ENCODE data around the gene POLE. TPM values are rescaled to one million over a fixed set of nuclear protein-coding genes. Genes with fewer than 3 reads are reported as not detected.

The POLE gene
- total and polyA plus RNA-seq, 11 donors, result 5.3 to 18.6 (median 9.8) TPM

DNA sequence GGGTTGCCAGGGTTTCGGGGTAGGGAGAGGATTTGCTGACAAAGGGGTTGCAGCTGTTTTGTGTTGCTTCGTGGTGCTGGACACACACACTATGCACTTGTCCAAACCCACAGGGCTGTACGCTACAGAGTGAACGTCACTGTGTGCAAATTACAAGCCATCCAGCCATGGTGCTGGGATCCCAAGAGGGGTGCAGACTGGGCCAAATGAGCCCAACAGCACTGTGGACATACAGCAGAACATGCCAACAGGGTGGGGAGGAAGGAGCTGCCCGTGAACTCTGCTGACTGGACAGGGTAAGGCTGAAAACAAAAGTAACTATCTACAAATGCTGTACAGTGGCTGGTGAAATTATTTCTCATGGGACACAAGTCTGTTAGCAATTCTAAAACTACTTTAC lies 25.2 kb downstream of the POLE start:
- 71 to 84% (median 79%) methylated on average over 5 of the region's 5 CpGs for WGBS, 4 donors

DNA sequence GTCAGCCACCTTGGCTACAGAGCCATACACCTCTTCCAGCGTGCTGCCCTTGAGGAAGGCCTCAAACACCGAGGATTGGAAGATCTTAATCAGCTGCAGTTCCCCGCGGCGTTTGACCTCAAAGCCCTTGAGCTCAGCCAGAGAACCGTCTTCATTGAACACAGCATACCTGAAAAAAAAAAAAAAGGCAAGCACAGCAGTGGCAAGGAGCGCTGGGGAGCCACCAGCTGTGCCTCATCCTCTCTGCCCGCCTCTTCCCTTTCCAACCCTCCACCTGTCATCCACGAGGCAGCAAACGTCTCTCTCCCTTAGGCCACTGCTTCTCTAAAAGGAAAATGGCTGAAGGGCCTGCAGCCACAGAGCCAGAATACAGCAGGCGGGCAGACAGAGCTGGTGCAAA lies 26.1 kb downstream of the POLE start:
- Histone ChIP-seq H3K36me3 (peaks cover 0 to 99% (median 91%) of the 10 kb centered on the region in 9 donors), H3K9me3 (no peaks in the 10 kb centered on the region), H3K27ac (no peak overlapping the region), H3K4me1 (no peaks in the 10 kb centered on the region), H3K27me3 (no peaks in the 10 kb centered on the region), H3K4me3 (no peak overlapping the region)
- no peak for TF ChIP-seq POLR2A (IDR thresholded peaks at IDR 0.05)
- TF ChIP-seq, protein P1, sequence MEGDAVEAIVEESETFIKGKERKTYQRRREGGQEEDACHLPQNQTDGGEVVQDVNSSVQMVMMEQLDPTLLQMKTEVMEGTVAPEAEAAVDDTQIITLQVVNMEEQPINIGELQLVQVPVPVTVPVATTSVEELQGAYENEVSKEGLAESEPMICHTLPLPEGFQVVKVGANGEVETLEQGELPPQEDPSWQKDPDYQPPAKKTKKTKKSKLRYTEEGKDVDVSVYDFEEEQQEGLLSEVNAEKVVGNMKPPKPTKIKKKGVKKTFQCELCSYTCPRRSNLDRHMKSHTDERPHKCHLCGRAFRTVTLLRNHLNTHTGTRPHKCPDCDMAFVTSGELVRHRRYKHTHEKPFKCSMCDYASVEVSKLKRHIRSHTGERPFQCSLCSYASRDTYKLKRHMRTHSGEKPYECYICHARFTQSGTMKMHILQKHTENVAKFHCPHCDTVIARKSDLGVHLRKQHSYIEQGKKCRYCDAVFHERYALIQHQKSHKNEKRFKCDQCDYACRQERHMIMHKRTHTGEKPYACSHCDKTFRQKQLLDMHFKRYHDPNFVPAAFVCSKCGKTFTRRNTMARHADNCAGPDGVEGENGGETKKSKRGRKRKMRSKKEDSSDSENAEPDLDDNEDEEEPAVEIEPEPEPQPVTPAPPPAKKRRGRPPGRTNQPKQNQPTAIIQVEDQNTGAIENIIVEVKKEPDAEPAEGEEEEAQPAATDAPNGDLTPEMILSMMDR (IDR thresholded peaks at IDR 0.05), result no peak
- 72 to 88% (median 85%) methylated on average over 11 of the region's 11 CpGs for WGBS, 4 donors
- no peak for DNase-seq
- no peak for ATAC-seq
- intact Hi-C loops (cut with DNase I), result no loop called here

More for the DNA sequence above, 25.2 kb downstream of the POLE start:
- no peak for DNase-seq
- no peak for ATAC-seq
- Histone ChIP-seq H3K27ac (no peak overlapping the region), H3K9me3 (no peaks in the 10 kb centered on the region), H3K36me3 (peaks cover 0 to 99% (median 91%) of the 10 kb centered on the region in 9 donors), H3K4me1 (no peaks in the 10 kb centered on the region), H3K27me3 (no peaks in the 10 kb centered on the region), H3K4me3 (no peak overlapping the region)
- TF ChIP-seq, protein P1 (IDR thresholded peaks at IDR 0.05), result no peak
- no peak for TF ChIP-seq POLR2A (IDR thresholded peaks at IDR 0.05)
- intact Hi-C loops (cut with DNase I), result no loop called here

DNA sequence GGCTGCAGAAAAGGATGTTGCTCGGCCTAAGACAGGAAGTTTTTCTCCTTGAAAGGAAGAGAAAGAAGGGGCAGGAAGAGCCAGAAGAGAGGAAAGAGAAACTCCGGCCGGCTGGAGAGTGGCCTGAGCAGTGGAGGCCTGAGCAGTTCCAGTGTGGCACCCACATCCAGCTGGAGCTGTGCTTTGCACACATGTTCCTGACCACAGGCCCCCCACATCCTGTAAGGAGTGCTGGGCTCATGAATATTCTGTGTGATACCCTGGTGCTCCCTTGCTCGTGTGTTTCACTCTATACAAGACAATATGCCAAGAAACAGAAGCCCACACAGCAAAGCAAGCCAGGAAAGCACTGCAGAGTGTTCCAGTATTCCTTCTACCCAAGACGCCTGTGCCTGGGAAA lies 27.1 kb downstream of the POLE start:
- DNase-seq, result no peak
- TF ChIP-seq POLR2A (IDR thresholded peaks at IDR 0.05), result no peak
- TF ChIP-seq, protein P1 (IDR thresholded peaks at IDR 0.05), result no peak
- Histone ChIP-seq H3K27me3 (no peaks in the 10 kb centered on the region), H3K9me3 (no peaks in the 10 kb centered on the region), H3K36me3 (peaks cover 0 to 99% (median 91%) of the 10 kb centered on the region in 9 donors), H3K27ac (no peak overlapping the region), H3K4me1 (no peaks in the 10 kb centered on the region), H3K4me3 (no peak overlapping the region)
- intact Hi-C loops (cut with DNase I), result no loop called here
- WGBS, 4 donors, result 63 to 82% (median 70%) methylated on average over 5 of the region's 5 CpGs
- no peak for ATAC-seq

DNA sequence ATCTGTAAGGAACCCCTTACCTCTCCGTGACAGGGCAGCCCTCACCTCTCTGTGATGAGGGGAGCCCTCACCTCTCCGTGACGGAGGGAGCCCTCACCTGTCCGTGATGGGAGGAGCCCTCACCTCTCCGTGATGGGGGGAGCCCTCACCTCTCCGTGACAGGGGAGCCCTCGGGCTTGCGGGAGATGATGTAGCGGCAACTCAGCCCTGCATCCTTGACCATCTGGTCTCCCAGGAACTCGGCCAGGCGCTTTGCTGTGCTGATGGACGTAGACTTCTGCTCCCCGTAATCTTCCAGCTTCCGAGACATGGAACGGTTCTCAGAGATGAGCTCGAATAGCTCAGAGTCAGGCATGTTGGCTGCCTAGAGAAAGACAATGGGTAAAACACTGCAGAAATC lies 28.0 kb downstream of the POLE start:
- no peak overlapping the region for H3K4me3 ChIP-seq
- no peaks in the 10 kb centered on the region for H3K4me1 ChIP-seq
- peaks cover 0 to 100% (median 92%) of the 10 kb centered on the region in 9 donors for H3K36me3 ChIP-seq
- intact Hi-C loops (cut with DNase I), result no loop called here
- DNase-seq (no peak), ATAC-seq (no peak)
- H3K9me3 ChIP-seq, result no peaks in the 10 kb centered on the region
- no peak for TF ChIP-seq POLR2A (IDR thresholded peaks at IDR 0.05)
- TF ChIP-seq, protein P1 (IDR thresholded peaks at IDR 0.05), result no peak
- no peaks in the 10 kb centered on the region for H3K27me3 ChIP-seq
- WGBS, 4 donors, result 90 to 96% (median 94%) methylated on average over 16 of the region's 16 CpGs
- no peak overlapping the region for H3K27ac ChIP-seq

Data from heart left ventricle (tissue), 16 donors.